ENCODE measurements around the gene TRAPPC8. TPM values are rescaled to one million over a fixed set of nuclear protein-coding genes. Genes with fewer than 3 reads are reported as not detected.

TRAPPC8 gene
- total RNA-seq, 2 experiments from 2014 or later, result 41.5 to 42.1 TPM

DNA sequence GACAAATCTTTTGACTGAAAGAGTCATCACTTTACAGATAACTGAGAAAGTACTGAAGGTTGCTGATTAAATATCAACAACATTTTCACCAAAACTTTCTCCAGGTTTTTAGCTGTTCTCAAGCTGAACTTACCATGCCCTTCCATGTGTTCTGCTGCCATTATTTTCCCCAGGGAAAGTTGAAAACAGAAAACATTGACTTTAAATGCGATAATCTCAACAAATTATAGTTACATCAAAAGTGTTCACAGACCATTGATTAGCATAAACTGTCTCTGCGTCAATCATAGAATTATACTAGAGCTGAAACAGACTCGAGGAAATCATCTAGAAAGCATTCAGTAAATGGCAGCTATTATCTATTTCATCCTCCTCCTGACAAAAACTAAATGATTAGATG is 51.4 kb downstream of the TRAPPC8 start:
- Mint-ChIP-seq H3K27ac (no peak overlapping the region), H3K4me1 (ENCODE audit: low read depth) (no peaks in the 10 kb centered on the region), H3K9me3 (ENCODE audit: insufficient read depth) (no peaks in the 10 kb centered on the region), H3K4me3 (no peak overlapping the region), H3K36me3 (ENCODE audit: low read depth) (peaks cover 44% of the 10 kb centered on the region), H3K27me3 (ENCODE audit: low read depth) (no peaks in the 10 kb centered on the region)
- POLR2A ChIA-PET, result no interaction called here
- CTCF ChIA-PET, result no interaction called here
- DNase-seq, result no peak
- no peak for ATAC-seq

DNA sequence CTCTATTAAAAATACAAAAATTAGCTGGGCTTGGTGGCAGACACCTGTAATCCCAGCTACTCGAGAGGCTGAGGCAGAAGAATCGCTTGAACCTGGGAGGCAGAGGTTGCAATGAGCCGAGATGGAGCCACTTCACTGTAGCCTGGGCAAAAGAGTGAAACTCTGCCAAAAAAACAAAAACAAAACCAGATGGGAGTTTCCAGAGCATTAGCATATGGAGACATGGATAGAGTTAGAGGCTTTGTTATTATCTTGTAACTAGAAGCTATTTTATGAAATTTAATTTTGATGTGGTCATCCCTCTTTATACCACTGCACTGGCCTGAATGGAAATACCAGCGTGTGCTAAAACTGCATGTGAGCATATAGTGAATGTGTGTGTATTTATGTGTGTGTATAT is 58.9 kb downstream of the TRAPPC8 start:
- H3K36me3 Mint-ChIP-seq (ENCODE audit: low read depth), result peaks cover 72% of the 10 kb centered on the region
- CTCF ChIA-PET, result interaction anchor here (1.4 kb wide), 1 partner anchor 189 kb away, joined by 3 read pairs; no protein-coding TSS in a partner anchor
- no peak for ATAC-seq
- H3K27ac Mint-ChIP-seq, result no peak overlapping the region
- no peak for DNase-seq
- H3K27me3 Mint-ChIP-seq (ENCODE audit: low read depth), result no peaks in the 10 kb centered on the region
- H3K4me1 Mint-ChIP-seq (ENCODE audit: low read depth), result peaks cover 7% of the 10 kb centered on the region
- H3K4me3 Mint-ChIP-seq, result no peak overlapping the region
- POLR2A ChIA-PET, result interaction anchor here (0.6 to 1.0 kb wide), 2 partner anchors 58 to 206 kb away, joined by 3 read pairs; no protein-coding TSS in a partner anchor
- peaks cover 10% of the 10 kb centered on the region for H3K9me3 Mint-ChIP-seq (ENCODE audit: insufficient read depth)

DNA sequence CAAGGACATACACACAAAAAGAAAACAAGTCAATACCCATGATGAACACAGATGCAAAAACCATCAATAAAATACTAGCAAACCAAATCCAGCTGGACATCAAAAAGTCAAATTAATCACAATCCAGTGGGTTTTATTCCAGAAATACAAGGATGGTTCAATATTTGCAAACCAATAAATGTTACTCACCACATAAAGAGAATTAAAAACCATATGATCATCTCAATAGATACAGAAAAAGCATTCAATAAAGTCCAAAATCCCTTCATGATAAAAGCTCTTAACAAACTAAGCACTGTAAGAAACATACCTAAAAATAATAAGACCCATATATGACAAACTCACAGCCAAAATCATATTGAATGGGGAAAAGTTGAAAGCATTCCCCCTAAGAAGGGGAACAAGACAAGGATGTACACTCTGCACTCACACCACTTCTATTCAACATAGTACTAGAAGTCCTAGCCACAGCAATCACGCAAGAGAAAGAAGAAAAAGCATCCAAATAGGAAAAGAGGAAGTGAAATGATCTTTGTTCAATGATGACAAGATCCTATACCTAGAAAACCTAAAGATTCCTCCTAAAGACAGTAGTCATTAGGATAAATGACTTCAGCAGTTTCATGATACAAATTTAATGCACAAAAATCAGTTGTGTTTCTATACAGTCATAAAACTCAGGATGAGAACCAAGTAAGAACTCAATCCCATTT is 62.6 kb downstream of the TRAPPC8 start:
- DNase-seq, result no peak
- POLR2A ChIA-PET, result no interaction called here
- H3K27me3 Mint-ChIP-seq (ENCODE audit: low read depth), result no peaks in the 10 kb centered on the region
- H3K9me3 Mint-ChIP-seq (ENCODE audit: insufficient read depth), result peaks cover 10% of the 10 kb centered on the region
- no peak for ATAC-seq
- H3K27ac Mint-ChIP-seq, result no peak overlapping the region
- peaks cover 7% of the 10 kb centered on the region for H3K4me1 Mint-ChIP-seq (ENCODE audit: low read depth)
- peaks cover 72% of the 10 kb centered on the region for H3K36me3 Mint-ChIP-seq (ENCODE audit: low read depth)
- CTCF ChIA-PET, result no interaction called here
- H3K4me3 Mint-ChIP-seq, result no peak overlapping the region

DNA sequence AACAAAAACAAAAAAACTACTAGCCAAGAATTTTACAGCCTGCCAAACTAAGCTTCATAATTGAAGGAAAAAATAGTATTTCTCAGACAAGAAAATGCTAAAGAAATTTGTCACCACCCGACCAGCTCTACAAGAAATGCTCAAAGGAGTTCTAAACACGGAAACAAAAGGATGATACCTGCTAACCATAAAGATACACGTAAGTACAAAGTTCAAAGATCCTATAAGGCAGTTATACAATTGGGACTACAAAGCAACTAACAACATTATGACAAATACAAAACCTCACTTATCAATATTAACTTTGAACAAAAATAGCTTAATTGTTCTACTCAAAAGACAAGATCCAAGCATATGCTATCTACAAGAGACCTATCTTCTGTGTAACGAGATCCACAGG is 64.6 kb downstream of the TRAPPC8 start:
- no peak overlapping the region for H3K4me3 Mint-ChIP-seq
- POLR2A ChIA-PET, result no interaction called here
- H3K36me3 Mint-ChIP-seq (ENCODE audit: low read depth), result peaks cover 67% of the 10 kb centered on the region
- H3K9me3 Mint-ChIP-seq (ENCODE audit: insufficient read depth), result peaks cover 10% of the 10 kb centered on the region
- CTCF ChIA-PET, result no interaction called here
- DNase-seq, result no peak
- ATAC-seq, result no peak
- H3K27ac Mint-ChIP-seq, result no peak overlapping the region
- no peaks in the 10 kb centered on the region for H3K27me3 Mint-ChIP-seq (ENCODE audit: low read depth)
- peaks cover 7% of the 10 kb centered on the region for H3K4me1 Mint-ChIP-seq (ENCODE audit: low read depth)

DNA sequence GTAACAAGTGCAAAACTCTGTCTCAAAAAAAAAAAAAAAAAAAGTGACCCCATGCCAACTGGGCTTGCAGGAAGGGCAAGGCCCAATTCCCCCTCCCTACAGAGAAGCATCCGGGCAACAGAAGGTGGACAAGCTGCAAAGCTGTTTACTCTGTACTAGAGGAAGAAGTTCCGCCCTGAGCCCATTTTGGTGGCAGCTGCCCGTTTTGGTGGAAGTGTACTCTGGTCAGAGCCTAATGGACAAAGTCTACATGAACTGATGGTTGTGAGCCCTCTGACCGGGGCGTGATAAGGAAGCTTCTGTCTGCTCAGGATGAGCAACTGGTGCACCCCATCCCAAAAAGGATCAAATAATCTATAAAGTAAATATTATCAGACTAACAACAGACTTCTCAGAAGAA is 65.0 kb downstream of the TRAPPC8 start:
- ChIA-PET POLR2A (no interaction called here), CTCF (no interaction called here)
- Mint-ChIP-seq H3K4me3 (no peak overlapping the region), H3K4me1 (ENCODE audit: low read depth) (peaks cover 7% of the 10 kb centered on the region), H3K9me3 (ENCODE audit: insufficient read depth) (peaks cover 10% of the 10 kb centered on the region), H3K27me3 (ENCODE audit: low read depth) (no peaks in the 10 kb centered on the region), H3K27ac (no peak overlapping the region), H3K36me3 (ENCODE audit: low read depth) (peaks cover 67% of the 10 kb centered on the region)
- DNase-seq (no peak), ATAC-seq (no peak)

DNA sequence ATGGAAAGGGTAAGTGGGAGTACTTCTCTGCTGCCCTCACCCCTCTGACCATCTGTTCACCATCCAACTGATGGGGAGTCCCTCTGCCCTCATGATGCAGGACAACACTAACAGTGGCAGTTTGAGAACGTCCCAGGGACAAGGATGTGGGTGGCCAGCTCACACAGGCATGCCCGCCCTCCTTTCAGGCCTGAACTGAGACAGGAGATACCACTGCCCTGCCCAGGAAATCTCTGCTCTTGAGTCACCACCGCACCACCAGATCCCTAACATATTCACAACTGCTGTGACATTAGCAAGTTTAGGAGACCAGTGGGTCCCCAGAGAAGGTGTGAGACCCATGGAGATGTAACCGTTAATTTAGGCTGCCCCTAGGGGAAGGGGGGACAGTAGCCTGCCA is 66.2 kb downstream of the TRAPPC8 start:
- ATAC-seq (no peak), DNase-seq (no peak)
- peak overlapping the region; percentile 16 for H3K27ac Mint-ChIP-seq
- no peaks in the 10 kb centered on the region for H3K27me3 Mint-ChIP-seq (ENCODE audit: low read depth)
- H3K4me1 Mint-ChIP-seq (ENCODE audit: low read depth), result peaks cover 7% of the 10 kb centered on the region
- H3K9me3 Mint-ChIP-seq (ENCODE audit: insufficient read depth), result peaks cover 10% of the 10 kb centered on the region
- ChIA-PET POLR2A (no interaction called here), CTCF (no interaction called here)
- peaks cover 62% of the 10 kb centered on the region for H3K36me3 Mint-ChIP-seq (ENCODE audit: low read depth)
- H3K4me3 Mint-ChIP-seq, result no peak overlapping the region

DNA sequence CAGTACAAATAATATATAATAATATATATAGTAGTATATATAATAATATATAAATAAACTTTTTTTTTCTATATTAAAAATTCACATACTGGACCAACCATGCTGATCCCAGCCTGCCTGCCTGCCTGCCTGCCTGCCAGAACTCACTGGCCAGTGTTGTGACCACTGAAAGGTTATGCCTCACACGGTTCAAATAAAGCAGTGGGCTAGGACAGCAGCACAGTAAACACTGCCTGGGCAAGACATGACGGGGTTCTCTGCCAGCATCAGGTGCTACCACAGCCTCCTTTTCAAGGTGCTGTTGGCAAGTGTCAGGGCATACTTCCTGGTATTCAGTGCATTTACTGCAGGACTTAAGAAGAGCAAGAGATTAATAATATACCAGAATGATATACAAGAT is 67.6 kb downstream of the TRAPPC8 start:
- H3K27me3 Mint-ChIP-seq (ENCODE audit: low read depth), result no peaks in the 10 kb centered on the region
- peaks cover 7% of the 10 kb centered on the region for H3K4me1 Mint-ChIP-seq (ENCODE audit: low read depth)
- H3K4me3 Mint-ChIP-seq, result no peak overlapping the region
- no peak for DNase-seq
- no peak overlapping the region for H3K27ac Mint-ChIP-seq
- H3K36me3 Mint-ChIP-seq (ENCODE audit: low read depth), result peaks cover 57% of the 10 kb centered on the region
- POLR2A ChIA-PET, result no interaction called here
- ATAC-seq, result no peak
- CTCF ChIA-PET, result no interaction called here
- peaks cover 3% of the 10 kb centered on the region for H3K9me3 Mint-ChIP-seq (ENCODE audit: insufficient read depth)

DNA sequence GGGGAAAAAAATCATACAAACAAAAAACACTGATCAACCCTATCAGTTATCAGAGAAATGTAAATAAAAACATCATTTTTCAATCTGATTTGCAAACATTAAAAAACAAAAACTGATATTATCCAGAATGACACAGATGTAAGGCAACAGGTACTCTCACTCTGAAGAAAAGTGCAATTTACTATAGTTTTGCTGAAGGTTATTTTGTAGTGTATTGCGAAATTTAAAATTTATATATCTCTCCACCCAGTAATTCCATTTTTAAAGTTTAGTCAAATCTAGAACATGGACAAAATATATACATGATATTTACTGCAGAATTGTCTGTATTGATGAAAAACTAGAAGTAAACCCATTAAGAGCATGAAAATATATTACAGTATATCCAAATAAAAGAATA is 79.8 kb downstream of the TRAPPC8 start:
- Mint-ChIP-seq H3K36me3 (ENCODE audit: low read depth) (peaks cover 25% of the 10 kb centered on the region), H3K4me3 (no peak overlapping the region), H3K4me1 (ENCODE audit: low read depth) (no peaks in the 10 kb centered on the region), H3K9me3 (ENCODE audit: insufficient read depth) (no peaks in the 10 kb centered on the region), H3K27ac (no peak overlapping the region), H3K27me3 (ENCODE audit: low read depth) (no peaks in the 10 kb centered on the region)
- ChIA-PET POLR2A (no interaction called here), CTCF (no interaction called here)
- DNase-seq, result no peak
- no peak for ATAC-seq

DNA sequence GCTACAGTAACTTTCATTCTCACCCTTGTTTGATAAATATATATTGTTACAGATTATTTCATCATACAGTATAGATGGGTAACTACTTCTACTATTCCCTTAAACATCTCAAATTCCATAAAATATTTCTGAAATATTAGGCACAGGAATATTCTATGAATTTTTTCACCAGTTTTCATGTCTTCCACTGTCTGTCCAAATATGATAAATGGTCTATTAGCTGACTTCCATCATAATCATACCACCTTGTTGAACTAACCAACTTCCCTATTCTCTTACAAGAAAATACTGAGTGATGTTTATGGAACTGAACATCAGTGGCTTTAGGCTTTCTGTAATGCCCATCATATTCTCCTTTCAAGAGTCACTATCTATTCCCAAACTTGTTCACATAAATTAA is 82.4 kb downstream of the TRAPPC8 start:
- ChIA-PET POLR2A (interaction anchor here (0.5 kb wide), 1 partner anchor 10 kb away, joined by 3 read pairs; no protein-coding TSS in a partner anchor), CTCF (no interaction called here)
- H3K27ac Mint-ChIP-seq, result no peak overlapping the region
- H3K36me3 Mint-ChIP-seq (ENCODE audit: low read depth), result peaks cover 22% of the 10 kb centered on the region
- no peaks in the 10 kb centered on the region for H3K9me3 Mint-ChIP-seq (ENCODE audit: insufficient read depth)
- no peaks in the 10 kb centered on the region for H3K4me1 Mint-ChIP-seq (ENCODE audit: low read depth)
- H3K27me3 Mint-ChIP-seq (ENCODE audit: low read depth), result no peaks in the 10 kb centered on the region
- no peak overlapping the region for H3K4me3 Mint-ChIP-seq
- DNase-seq (no peak), ATAC-seq (no peak)

DNA sequence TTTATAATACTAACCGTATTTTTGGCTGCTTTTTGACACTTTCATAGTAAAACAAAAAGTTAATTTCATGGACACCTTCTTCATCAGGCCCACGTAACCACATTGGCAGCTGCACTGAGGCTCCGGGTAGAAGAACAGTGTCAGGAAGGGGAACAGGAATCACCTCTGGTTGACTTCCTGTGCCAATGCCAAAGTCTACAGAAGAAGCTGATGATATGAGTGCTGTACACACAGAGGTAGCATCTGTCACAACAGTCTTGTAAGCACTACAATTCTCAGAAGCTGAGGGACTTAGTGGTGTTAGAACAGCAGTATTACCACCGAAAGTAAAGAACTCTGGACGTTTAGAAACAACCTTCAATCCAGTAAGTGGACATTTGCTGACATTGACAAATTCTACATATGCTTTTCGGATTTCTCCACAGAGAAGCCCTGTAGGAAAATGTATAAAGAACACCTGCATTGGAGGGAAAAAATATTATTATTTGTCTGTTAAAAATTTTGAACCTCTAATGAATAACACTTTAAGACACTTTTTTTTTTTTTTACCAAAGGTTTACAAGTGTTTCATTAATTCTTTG is 85.3 kb downstream of the TRAPPC8 start:
- POLR2A ChIA-PET, result no interaction called here
- H3K27me3 Mint-ChIP-seq (ENCODE audit: low read depth), result no peaks in the 10 kb centered on the region

DNA sequence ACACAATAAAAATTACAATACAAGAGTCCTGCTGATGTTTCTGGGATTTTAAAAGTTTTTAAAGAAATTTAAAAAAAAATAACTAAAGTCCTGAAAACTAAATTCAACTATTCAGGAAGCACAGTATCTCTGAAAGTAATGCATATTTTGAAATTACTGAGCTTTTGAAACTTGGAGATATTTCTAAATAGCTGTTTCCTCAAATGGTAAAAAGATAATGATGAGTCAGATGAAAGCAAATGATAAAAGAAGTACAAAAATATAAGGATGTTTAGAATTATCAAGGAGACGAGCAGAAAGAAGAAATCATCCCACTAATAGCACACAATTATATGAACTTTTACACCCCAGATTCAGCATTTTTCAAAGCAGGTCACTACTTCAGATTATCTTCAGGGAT is 92.1 kb downstream of the TRAPPC8 start:
- ATAC-seq, result no peak
- no peaks in the 10 kb centered on the region for H3K4me1 Mint-ChIP-seq (ENCODE audit: low read depth)
- no peak overlapping the region for H3K27ac Mint-ChIP-seq
- no peak overlapping the region for H3K4me3 Mint-ChIP-seq
- no peak for DNase-seq
- ChIA-PET CTCF (interaction anchor here (1.2 kb wide), 1 partner anchor 126 kb away, joined by 3 read pairs; no protein-coding TSS in a partner anchor), POLR2A (interaction anchor here (0.6 kb wide), 1 partner anchor 10 kb away, joined by 3 read pairs; no protein-coding TSS in a partner anchor)
- H3K27me3 Mint-ChIP-seq (ENCODE audit: low read depth), result no peaks in the 10 kb centered on the region
- H3K9me3 Mint-ChIP-seq (ENCODE audit: insufficient read depth), result no peaks in the 10 kb centered on the region
- peaks cover 28% of the 10 kb centered on the region for H3K36me3 Mint-ChIP-seq (ENCODE audit: low read depth)

More for the DNA sequence above, 85.3 kb downstream of the TRAPPC8 start:
- no peaks in the 10 kb centered on the region for H3K4me1 Mint-ChIP-seq (ENCODE audit: low read depth)
- no peak overlapping the region for H3K4me3 Mint-ChIP-seq
- H3K27ac Mint-ChIP-seq, result no peak overlapping the region
- no peaks in the 10 kb centered on the region for H3K9me3 Mint-ChIP-seq (ENCODE audit: insufficient read depth)
- peaks cover 24% of the 10 kb centered on the region for H3K36me3 Mint-ChIP-seq (ENCODE audit: low read depth)
- CTCF ChIA-PET, result no interaction called here
- ATAC-seq (no peak), DNase-seq (no peak)

DNA sequence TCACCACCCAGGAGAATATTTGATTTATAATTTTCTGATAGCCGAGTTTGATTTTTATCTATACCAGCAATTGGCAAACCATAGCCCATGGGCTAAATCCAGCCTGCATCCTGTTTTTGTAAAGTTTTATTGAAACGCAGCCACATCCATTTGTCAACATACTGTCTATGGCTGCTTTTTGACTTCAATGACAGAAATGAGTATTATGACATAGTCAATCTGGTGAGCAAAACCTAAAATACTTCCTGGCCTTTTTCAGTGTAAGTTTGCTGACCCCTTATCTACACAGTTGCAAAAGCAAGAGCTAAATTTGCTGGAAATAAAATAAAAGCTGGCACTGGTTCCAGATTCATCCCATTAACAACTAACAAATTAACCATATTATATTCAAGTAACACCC is 102.4 kb downstream of the TRAPPC8 start:
- peaks cover 41% of the 10 kb centered on the region for H3K36me3 Mint-ChIP-seq (ENCODE audit: low read depth)
- H3K27ac Mint-ChIP-seq, result no peak overlapping the region
- ChIA-PET CTCF (no interaction called here), POLR2A (no interaction called here)
- no peaks in the 10 kb centered on the region for H3K9me3 Mint-ChIP-seq (ENCODE audit: insufficient read depth)
- no peak for ATAC-seq
- H3K4me1 Mint-ChIP-seq (ENCODE audit: low read depth), result no peaks in the 10 kb centered on the region
- no peaks in the 10 kb centered on the region for H3K27me3 Mint-ChIP-seq (ENCODE audit: low read depth)
- DNase-seq, result no peak
- no peak overlapping the region for H3K4me3 Mint-ChIP-seq
